WTC11 (cell line): ENCODE results near the gene LAPTM5. TPM values are rescaled to one million over a fixed set of nuclear protein-coding genes. Genes with fewer than 3 reads are reported as not detected.

Experiments used
- ATAC-seq: fragments of 200-7000 bp; cut with Tn5 transposase; 2 replicates; pipeline ENCODE4 v1.10.0; 2021; ENCODE audit warnings: mild to moderate bottlenecking, moderate library complexity
- CTCF ChIA-PET: fragments of 300-600 bp; sonication (Branson Sonifier 250); formaldehyde crosslinking; loops from one replicate; lab custom pipeline; 2021; ENCODE audit warnings: antibody characterized with exemption; lab: Charles Lee
- POLR2A ChIA-PET: fragments of 350-600 bp; sonication (Branson Sonifier 250); formaldehyde crosslinking; loops from one replicate; lab custom pipeline; 2021; ENCODE audit warnings: antibody characterized with exemption; lab: Charles Lee
- DNase-seq: peaks from one replicate; pipeline ENCODE4 v3.0.0; 2021; ENCODE audit warnings: low spot score
- H3K27ac Mint-ChIP-seq: 2 replicates; pipeline ENCODE4 v1.8.0; 2021; ENCODE audit warnings: mixed read lengths
- H3K27me3 Mint-ChIP-seq: 2 replicates; pipeline ENCODE4 v1.8.0; 2021; ENCODE audit warnings: low read depth, mild to moderate bottlenecking, moderate library complexity, mixed read lengths
- H3K36me3 Mint-ChIP-seq: 2 replicates; pipeline ENCODE4 v1.8.0; 2021; ENCODE audit warnings: mixed read lengths
- H3K4me1 Mint-ChIP-seq: 2 replicates; pipeline ENCODE4 v1.8.0; 2022; ENCODE audit warnings: mixed read lengths
- H3K4me3 Mint-ChIP-seq: 2 replicates; pipeline ENCODE4 v1.8.0; 2021; ENCODE audit warnings: mild to moderate bottlenecking, moderate library complexity, mixed read lengths
- H3K9me3 Mint-ChIP-seq: 2 replicates; pipeline ENCODE4 v1.8.0; 2021; ENCODE audit warnings: mixed read lengths
- CREM ChIP-seq: sonication (generic); formaldehyde crosslinking; IDR thresholded peaks from 2 replicates; pipeline ENCODE4 v1.8.1; 2022; ENCODE audit warnings: mild to moderate bottlenecking, missing genetic modification reagents, moderate library complexity
- ETV6 ChIP-seq: sonication (generic); formaldehyde crosslinking; IDR thresholded peaks from 2 replicates; pipeline ENCODE4 v1.8.1; 2022; ENCODE audit warnings: mild to moderate bottlenecking, missing genetic modification reagents
- FOXK1 ChIP-seq: sonication (generic); formaldehyde crosslinking; IDR thresholded peaks from 2 replicates; pipeline ENCODE4 v1.8.0; 2022; ENCODE audit warnings: mild to moderate bottlenecking, moderate library complexity, missing genetic modification reagents
- FOXP1 ChIP-seq: sonication (generic); formaldehyde crosslinking; IDR thresholded peaks from 2 replicates; pipeline ENCODE4 v1.8.0; 2022; ENCODE audit warnings: missing genetic modification reagents, mild to moderate bottlenecking, moderate library complexity, borderline replicate concordance
- GABPB1 ChIP-seq: sonication (generic); formaldehyde crosslinking; IDR thresholded peaks from 2 replicates; pipeline ENCODE4 v1.8.1; 2023; ENCODE audit warnings: mild to moderate bottlenecking, missing genetic modification reagents
- MLX ChIP-seq: sonication (generic); formaldehyde crosslinking; IDR thresholded peaks from 2 replicates; pipeline ENCODE4 v1.8.1; 2023; ENCODE audit warnings: mild to moderate bottlenecking, missing genetic modification reagents, moderate library complexity
- MYBL2 ChIP-seq: sonication (generic); formaldehyde crosslinking; IDR thresholded peaks from 2 replicates; pipeline ENCODE4 v1.8.1; 2023; ENCODE audit warnings: mild to moderate bottlenecking, moderate library complexity, missing genetic modification reagents
- NR2C2 ChIP-seq: sonication (generic); formaldehyde crosslinking; IDR thresholded peaks from 2 replicates; pipeline ENCODE4 v1.8.0; 2022; ENCODE audit warnings: mild to moderate bottlenecking, missing genetic modification reagents
- SMAD4 ChIP-seq: sonication (generic); formaldehyde crosslinking; IDR thresholded peaks from 2 replicates; pipeline ENCODE4 v1.8.0; 2022; ENCODE audit warnings: mild to moderate bottlenecking, missing genetic modification reagents
- SOX15 ChIP-seq: fragments of 250-450 bp; sonication (Bioruptor Pico); IDR thresholded peaks from 2 replicates; pipeline ENCODE4 v1.9.0; 2021; ENCODE audit warnings: mild to moderate bottlenecking
- STAT6 ChIP-seq: sonication (generic); formaldehyde crosslinking; conservative IDR thresholded peaks from 2 replicates; pipeline ENCODE4 v1.8.1; 2023; ENCODE audit warnings: mild to moderate bottlenecking, low read depth, missing genetic modification reagents, moderate library complexity
- ZNF232 ChIP-seq: sonication (generic); formaldehyde crosslinking; IDR thresholded peaks from 2 replicates; pipeline ENCODE4 v1.8.0; 2022; ENCODE audit warnings: mild to moderate bottlenecking, missing genetic modification reagents
- ZNF423 ChIP-seq: fragments of 250-450 bp; sonication (Bioruptor Pico); IDR thresholded peaks from 2 replicates; pipeline ENCODE4 v2.1.2; 2022; ENCODE audit warnings: mild to moderate bottlenecking, moderate library complexity
- total RNA-seq: library from RNA; stranded (reverse); gene quantifications from 3 replicates; pipeline ENCODE4 v1.2.3, GENCODE V29; 2021
- TF ChIP-seq, protein P1 (sequence below): sonication (generic); formaldehyde crosslinking; IDR thresholded peaks from 2 replicates; pipeline ENCODE4 v1.8.0; 2022; ENCODE audit warnings: mild to moderate bottlenecking, missing genetic modification reagents
- TF ChIP-seq, protein P2 (sequence below): sonication (generic); formaldehyde crosslinking; IDR thresholded peaks from 2 replicates; pipeline ENCODE4 v1.8.1; 2023; ENCODE audit warnings: mild to moderate bottlenecking, moderate library complexity, missing genetic modification reagents
- TF ChIP-seq, protein P3 (sequence below): fragments of 200-600 bp; IDR thresholded peaks from 2 replicates; pipeline ENCODE4 v1.8.0; 2022; ENCODE audit warnings: antibody characterized with exemption
- TF ChIP-seq, protein P4 (sequence below): sonication (generic); formaldehyde crosslinking; IDR thresholded peaks from 2 replicates; pipeline ENCODE4 v1.8.0; 2023; ENCODE audit warnings: mild to moderate bottlenecking, missing genetic modification reagents
- TF ChIP-seq, protein P5 (sequence below): sonication (generic); formaldehyde crosslinking; IDR thresholded peaks from 2 replicates; pipeline ENCODE4 v1.8.1; 2023; ENCODE audit warnings: mild to moderate bottlenecking, missing genetic modification reagents

The LAPTM5 gene
- total RNA-seq, 1 experiment from 2014 or later, result 1.3 TPM

DNA sequence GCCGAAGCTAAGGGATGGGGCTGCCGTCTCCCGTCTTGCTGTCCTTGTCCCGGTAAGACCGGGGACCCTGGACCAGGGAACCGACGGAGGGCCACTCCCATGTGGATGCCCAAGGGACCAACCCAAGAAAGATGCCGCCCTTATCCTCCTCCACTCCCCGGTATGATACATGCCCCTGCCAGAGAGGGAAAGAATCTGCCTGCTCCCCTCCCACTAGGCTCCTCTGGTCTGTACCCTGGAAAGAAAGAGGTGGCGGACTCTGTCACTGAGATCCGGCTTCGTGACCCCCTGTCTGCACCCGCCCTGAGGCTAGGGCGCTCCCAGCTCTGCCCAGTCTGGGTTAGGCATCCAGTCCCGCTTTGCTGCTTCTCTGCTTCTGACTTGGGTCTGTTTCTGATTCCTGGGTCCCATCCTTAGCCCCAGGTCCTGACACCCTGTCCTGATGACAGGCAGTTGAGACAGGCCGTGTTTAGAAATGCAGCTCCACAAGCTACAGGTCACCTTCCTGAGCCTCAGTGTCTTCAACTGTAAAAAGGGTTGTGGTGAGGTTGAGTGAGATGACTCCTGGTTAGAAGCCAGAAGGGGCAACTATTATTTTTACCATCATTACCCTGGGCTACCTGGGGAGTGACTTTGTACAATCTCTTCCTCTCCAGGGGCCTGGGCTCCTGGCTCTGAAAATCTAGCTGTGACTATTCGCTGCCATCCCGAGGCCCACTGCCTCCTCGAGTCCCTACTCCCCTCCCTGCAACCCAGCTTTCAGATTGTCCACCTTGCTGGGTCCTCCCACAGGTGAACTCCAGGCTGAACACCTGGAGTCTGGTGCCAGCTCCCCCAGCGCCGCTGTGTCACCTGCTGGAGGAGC, 37.9 kb downstream of the LAPTM5 start:
- Mint-ChIP-seq H3K4me3 (peak overlapping the region; percentile 75), H3K9me3 (peaks cover 27% of the 10 kb centered on the region), H3K4me1 (peaks cover 4% of the 10 kb centered on the region), H3K36me3 (peaks cover 8% of the 10 kb centered on the region), H3K27ac (no peak overlapping the region)
- ChIA-PET POLR2A (interaction anchor here (0.6 to 1.6 kb wide), 2 partner anchors 60 to 206 kb away, joined by 3 to 6 read pairs; no protein-coding TSS in a partner anchor), CTCF (interaction anchor here (1.0 to 5.7 kb wide), 25 partner anchors 8 to 211 kb away, joined by 3 to 290 read pairs (median 6); partner anchors contain the start of gene LAPTM5)
- ATAC-seq, result no peak
- no peak for TF ChIP-seq SMAD4 (CRISPR knock-in tag)
- TF ChIP-seq, all 79 proteins: peak for 0
- H3K27me3 Mint-ChIP-seq, result peaks cover 4% of the 10 kb centered on the region
- DNase-seq, result no peak

DNA sequence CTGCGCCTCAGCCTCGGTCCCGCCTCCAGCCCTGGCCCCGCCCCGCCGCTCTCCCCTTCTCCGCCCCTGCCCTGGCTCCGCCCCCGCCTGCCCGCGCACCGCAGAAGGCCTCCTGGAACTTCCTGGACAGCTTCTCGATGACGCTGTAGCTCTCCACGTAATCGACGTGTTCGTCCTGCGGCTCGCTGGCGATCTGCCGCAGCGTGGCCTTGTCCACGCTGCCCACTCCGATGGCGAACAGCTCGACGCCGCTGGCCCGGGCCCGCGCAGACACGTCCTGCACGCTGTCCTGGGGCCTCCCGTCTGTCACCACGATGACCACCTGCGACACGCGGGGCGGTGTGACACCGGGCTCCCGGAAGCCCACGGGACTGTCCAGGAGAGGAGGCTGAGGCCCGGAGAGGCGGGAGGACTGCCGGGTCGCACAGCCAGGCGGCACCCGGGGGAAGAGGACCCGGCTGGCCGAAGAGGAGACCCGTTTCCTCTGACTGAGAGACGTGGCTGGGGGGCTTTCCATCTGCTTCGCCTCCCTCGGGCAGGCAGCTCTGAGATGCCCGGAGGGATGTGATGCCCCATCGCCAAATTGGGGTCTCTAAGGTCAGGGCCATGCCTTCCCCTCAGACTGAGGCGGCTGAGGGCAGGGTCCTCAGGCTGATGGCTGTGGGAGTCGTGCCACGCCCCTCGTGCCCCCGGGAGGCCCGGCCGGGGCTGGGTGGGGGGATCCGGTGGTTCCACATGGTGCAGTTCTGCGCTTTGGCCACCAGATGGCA, 38.8 kb downstream of the LAPTM5 start:
- peaks cover under 1% of the 10 kb centered on the region for H3K4me1 Mint-ChIP-seq
- TF ChIP-seq, protein P1, sequence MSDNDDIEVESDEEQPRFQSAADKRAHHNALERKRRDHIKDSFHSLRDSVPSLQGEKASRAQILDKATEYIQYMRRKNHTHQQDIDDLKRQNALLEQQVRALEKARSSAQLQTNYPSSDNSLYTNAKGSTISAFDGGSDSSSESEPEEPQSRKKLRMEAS, result peak; percentile 55; the same call in 1 of the 2 replicates
- TF ChIP-seq FOXK1, result 0 out of 2 replicates have a peak, but pooled peaks have one; percentile 59
- TF ChIP-seq FOXP1 (CRISPR knock-in tag), result peak; percentile 52
- no peak for TF ChIP-seq ETV6
- 0 out of 2 replicates have a peak, but pooled peaks have one; percentile 31 for TF ChIP-seq CREM (CRISPR knock-in tag)
- TF ChIP-seq SOX15 (CRISPR knock-in tag), result no peak
- no peak for TF ChIP-seq STAT6 (CRISPR knock-in tag)
- TF ChIP-seq MLX (CRISPR knock-in tag), result 0 out of 2 replicates have a peak, but pooled peaks have one; percentile 19
- peak; percentile 25; the same call in 1 of the 2 replicates for TF ChIP-seq ZNF232 (CRISPR knock-in tag)
- TF ChIP-seq GABPB1 (CRISPR knock-in tag), result peak; percentile 36; the same call in 1 of the 2 replicates
- TF ChIP-seq, protein P2, sequence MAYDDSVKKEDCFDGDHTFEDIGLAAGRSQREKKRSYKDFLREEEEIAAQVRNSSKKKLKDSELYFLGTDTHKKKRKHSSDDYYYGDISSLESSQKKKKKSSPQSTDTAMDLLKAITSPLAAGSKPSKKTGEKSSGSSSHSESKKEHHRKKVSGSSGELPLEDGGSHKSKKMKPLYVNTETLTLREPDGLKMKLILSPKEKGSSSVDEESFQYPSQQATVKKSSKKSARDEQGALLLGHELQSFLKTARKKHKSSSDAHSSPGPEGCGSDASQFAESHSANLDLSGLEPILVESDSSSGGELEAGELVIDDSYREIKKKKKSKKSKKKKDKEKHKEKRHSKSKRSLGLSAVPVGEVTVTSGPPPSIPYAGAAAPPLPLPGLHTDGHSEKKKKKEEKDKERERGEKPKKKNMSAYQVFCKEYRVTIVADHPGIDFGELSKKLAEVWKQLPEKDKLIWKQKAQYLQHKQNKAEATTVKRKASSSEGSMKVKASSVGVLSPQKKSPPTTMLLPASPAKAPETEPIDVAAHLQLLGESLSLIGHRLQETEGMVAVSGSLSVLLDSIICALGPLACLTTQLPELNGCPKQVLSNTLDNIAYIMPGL (CRISPR knock-in tag), result 0 out of 2 replicates have a peak, but pooled peaks have one; percentile 40
- peak; percentile 37; the same call in 1 of the 2 replicates for TF ChIP-seq NR2C2 (CRISPR knock-in tag)
- TF ChIP-seq ZNF423, result no peak
- TF ChIP-seq, protein P3, sequence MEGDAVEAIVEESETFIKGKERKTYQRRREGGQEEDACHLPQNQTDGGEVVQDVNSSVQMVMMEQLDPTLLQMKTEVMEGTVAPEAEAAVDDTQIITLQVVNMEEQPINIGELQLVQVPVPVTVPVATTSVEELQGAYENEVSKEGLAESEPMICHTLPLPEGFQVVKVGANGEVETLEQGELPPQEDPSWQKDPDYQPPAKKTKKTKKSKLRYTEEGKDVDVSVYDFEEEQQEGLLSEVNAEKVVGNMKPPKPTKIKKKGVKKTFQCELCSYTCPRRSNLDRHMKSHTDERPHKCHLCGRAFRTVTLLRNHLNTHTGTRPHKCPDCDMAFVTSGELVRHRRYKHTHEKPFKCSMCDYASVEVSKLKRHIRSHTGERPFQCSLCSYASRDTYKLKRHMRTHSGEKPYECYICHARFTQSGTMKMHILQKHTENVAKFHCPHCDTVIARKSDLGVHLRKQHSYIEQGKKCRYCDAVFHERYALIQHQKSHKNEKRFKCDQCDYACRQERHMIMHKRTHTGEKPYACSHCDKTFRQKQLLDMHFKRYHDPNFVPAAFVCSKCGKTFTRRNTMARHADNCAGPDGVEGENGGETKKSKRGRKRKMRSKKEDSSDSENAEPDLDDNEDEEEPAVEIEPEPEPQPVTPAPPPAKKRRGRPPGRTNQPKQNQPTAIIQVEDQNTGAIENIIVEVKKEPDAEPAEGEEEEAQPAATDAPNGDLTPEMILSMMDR, result peak; percentile 98
- TF ChIP-seq, protein P4, sequence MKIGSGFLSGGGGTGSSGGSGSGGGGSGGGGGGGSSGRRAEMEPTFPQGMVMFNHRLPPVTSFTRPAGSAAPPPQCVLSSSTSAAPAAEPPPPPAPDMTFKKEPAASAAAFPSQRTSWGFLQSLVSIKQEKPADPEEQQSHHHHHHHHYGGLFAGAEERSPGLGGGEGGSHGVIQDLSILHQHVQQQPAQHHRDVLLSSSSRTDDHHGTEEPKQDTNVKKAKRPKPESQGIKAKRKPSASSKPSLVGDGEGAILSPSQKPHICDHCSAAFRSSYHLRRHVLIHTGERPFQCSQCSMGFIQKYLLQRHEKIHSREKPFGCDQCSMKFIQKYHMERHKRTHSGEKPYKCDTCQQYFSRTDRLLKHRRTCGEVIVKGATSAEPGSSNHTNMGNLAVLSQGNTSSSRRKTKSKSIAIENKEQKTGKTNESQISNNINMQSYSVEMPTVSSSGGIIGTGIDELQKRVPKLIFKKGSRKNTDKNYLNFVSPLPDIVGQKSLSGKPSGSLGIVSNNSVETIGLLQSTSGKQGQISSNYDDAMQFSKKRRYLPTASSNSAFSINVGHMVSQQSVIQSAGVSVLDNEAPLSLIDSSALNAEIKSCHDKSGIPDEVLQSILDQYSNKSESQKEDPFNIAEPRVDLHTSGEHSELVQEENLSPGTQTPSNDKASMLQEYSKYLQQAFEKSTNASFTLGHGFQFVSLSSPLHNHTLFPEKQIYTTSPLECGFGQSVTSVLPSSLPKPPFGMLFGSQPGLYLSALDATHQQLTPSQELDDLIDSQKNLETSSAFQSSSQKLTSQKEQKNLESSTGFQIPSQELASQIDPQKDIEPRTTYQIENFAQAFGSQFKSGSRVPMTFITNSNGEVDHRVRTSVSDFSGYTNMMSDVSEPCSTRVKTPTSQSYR (CRISPR knock-in tag), result 0 out of 2 replicates have a peak, but pooled peaks have one; percentile 61
- TF ChIP-seq, protein P5, sequence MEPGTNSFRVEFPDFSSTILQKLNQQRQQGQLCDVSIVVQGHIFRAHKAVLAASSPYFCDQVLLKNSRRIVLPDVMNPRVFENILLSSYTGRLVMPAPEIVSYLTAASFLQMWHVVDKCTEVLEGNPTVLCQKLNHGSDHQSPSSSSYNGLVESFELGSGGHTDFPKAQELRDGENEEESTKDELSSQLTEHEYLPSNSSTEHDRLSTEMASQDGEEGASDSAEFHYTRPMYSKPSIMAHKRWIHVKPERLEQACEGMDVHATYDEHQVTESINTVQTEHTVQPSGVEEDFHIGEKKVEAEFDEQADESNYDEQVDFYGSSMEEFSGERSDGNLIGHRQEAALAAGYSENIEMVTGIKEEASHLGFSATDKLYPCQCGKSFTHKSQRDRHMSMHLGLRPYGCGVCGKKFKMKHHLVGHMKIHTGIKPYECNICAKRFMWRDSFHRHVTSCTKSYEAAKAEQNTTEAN (CRISPR knock-in tag), result 0 out of 2 replicates have a peak, but pooled peaks have one; percentile 74
- 0 out of 2 replicates have a peak, but pooled peaks have one; percentile 62 for TF ChIP-seq MYBL2 (CRISPR knock-in tag)
- DNase-seq (peak; percentile 92), ATAC-seq (peak; percentile 63)
- CTCF ChIA-PET, result interaction anchor here (0.6 to 5.7 kb wide), 37 partner anchors 9 to 212 kb away, joined by 3 to 290 read pairs (median 6); partner anchors contain the start of gene LAPTM5
- peaks cover 27% of the 10 kb centered on the region for H3K9me3 Mint-ChIP-seq
- peaks cover 8% of the 10 kb centered on the region for H3K36me3 Mint-ChIP-seq
- H3K27me3 Mint-ChIP-seq, result peaks cover 4% of the 10 kb centered on the region
- H3K4me3 Mint-ChIP-seq, result peak overlapping the region; percentile 75
- H3K27ac Mint-ChIP-seq, result no peak overlapping the region
- POLR2A ChIA-PET, result interaction anchor here (0.6 to 1.6 kb wide), 3 partner anchors 9 to 207 kb away, joined by 3 to 6 read pairs (median 3); no protein-coding TSS in a partner anchor
